HG03457 (cell line): ENCODE measurements around the gene MED20.

Experiments used
- ATAC-seq: cut with Tn5 transposase; IDR thresholded peaks from one replicate; pipeline ENCODE4 v1.9.1; 2021; ENCODE audit warnings: moderate number of reproducible peaks; ENCODE audit not compliant: unreplicated experiment

The MED20 gene

GRCh38 chr6:41941280-41942066 lies 20.5 kb upstream of the MED20 start, which contains the start of gene CCND3:
CCND3 (minus strand) TSS chr6:41941808; CDS start chr6:41941649, 159 bp downstream.
- peak; percentile 79 for ATAC-seq

- ATAC-seq: no peak
Observed at GRCh38 chr6:41940759-41941279, 19.9 kb upstream of the MED20 start.

- no peak for ATAC-seq
Observed at GRCh38 chr6:41939848-41940758, 19.2 kb upstream of the MED20 start.

- no peak for ATAC-seq
Observed at GRCh38 chr6:41939176-41939847, 18.4 kb upstream of the MED20 start.

GRCh38 chr6:41938590-41939175 lies 17.7 kb upstream of the MED20 start:
- ATAC-seq: no peak

- no peak for ATAC-seq
Observed at GRCh38 chr6:41937861-41938574, 17.1 kb upstream of the MED20 start.

GRCh38 chr6:41937472-41937860 lies 16.5 kb upstream of the MED20 start:
- no peak for ATAC-seq

- peak; percentile 43 for ATAC-seq
Observed at GRCh38 chr6:41936073-41936837, 15.3 kb upstream of the MED20 start.

GRCh38 chr6:41935685-41936072 lies 14.7 kb upstream of the MED20 start:
- no peak for ATAC-seq

GRCh38 chr6:41935193-41935574 lies 14.2 kb upstream of the MED20 start:
- no peak for ATAC-seq

GRCh38 chr6:41934278-41935192 lies 13.6 kb upstream of the MED20 start:
- ATAC-seq: no peak

- no peak for ATAC-seq
Observed at GRCh38 chr6:41932378-41932777, 11.4 kb upstream of the MED20 start.

- ATAC-seq: no peak
Observed at GRCh38 chr6:41931792-41932191, 10.9 kb upstream of the MED20 start.

GRCh38 chr6:41929924-41930323 lies 9.0 kb upstream of the MED20 start:
- no peak for ATAC-seq

- no peak for ATAC-seq
Observed at GRCh38 chr6:41927253-41927652, 6.3 kb upstream of the MED20 start.

- ATAC-seq: no peak
Observed at GRCh38 chr6:41922154-41922553, 1.2 kb upstream of the MED20 start.

GRCh38 chr6:41921712-41921998 lies 716 bp upstream of the MED20 start:
- peak; percentile 2 for ATAC-seq

- no peak for ATAC-seq
Observed at GRCh38 chr6:41917528-41917927, 3.4 kb downstream of the MED20 start.
